H1 (cell line): Measurements from ENCODE around the gene GNB3. TPM values are rescaled to one million over a fixed set of nuclear protein-coding genes. Genes with fewer than 3 reads are reported as not detected.

Experiments
- BRCA1 ChIP-seq: IDR thresholded peaks from 2 replicates; pipeline ENCODE4 v1.6.1; 2012; ENCODE audit warnings: low read depth, low read length, improper control_type of control experiment
- EGR1 ChIP-seq: IDR thresholded peaks from 2 replicates; pipeline ENCODE4 v1.6.1; 2011; ENCODE audit warnings: low read depth, low read length, borderline replicate concordance
- EZH2 ChIP-seq: fragments of 200-600 bp; sonication (generic); IDR thresholded peaks from 2 replicates; pipeline ENCODE4 v1.7.1; 2012; ENCODE audit warnings: low read depth, mild to moderate bottlenecking, moderate library complexity, low read length, inconsistent platforms; ENCODE audit not compliant: severe bottlenecking
- JUND ChIP-seq: IDR thresholded peaks from 2 replicates; pipeline ENCODE4 v1.6.1; 2011; ENCODE audit warnings: mild to moderate bottlenecking, improper control_type of control experiment, low read length
- RAD21 ChIP-seq, 2 experiments: IDR thresholded peaks in 1 of 2; conservative IDR thresholded peaks in 1 of 2; 2 replicates each; pipeline ENCODE4 v1.6.1; 2011; ENCODE audit warnings: low read depth in 2 of 2, low read length in 2 of 2, improper control_type of control experiment in 1 of 2, inconsistent platforms in 1 of 2, mild to moderate bottlenecking in 1 of 2, moderate library complexity in 1 of 2
- SIX5 ChIP-seq: IDR thresholded peaks from 2 replicates; pipeline ENCODE4 v1.6.1; 2011; ENCODE audit warnings: mild to moderate bottlenecking, low read depth, low read length
- polyA plus RNA-seq, 7 experiments: library from polyadenylated mRNA; depleted of rRNA in 3 of 7; stranded (reverse) in 5 of 7; unstranded in 2 of 7; fragments of >200 nt in 5 of 7; fragments of 200-250 nt in 2 of 7; gene quantifications; 1 replicate in 5 of 7; 2 replicates in 1 of 7; 4 replicates in 1 of 7; pipeline versions ENCODE4 v1.2.1 to v1.2.3, GENCODE V29; 2011 to 2013; ENCODE audit warnings: missing spikeins in 2 of 7, mixed read lengths in 2 of 7
- total RNA-seq: library from RNA; stranded (reverse); fragmentation: NEBNext Ultra II Directional; extraction: Animal tissue kit (Norgen Biotek cat#: 25700); gene quantifications from 2 replicates; pipeline ENCODE4 v1.2.1, GENCODE V29; 2021

The GNB3 gene
- total and polyA plus RNA-seq, 2 of the 8 experiments (the other 6 are each of a cell fraction or from before 2014, with no cell fraction given), result 9.9 TPM

DNA sequence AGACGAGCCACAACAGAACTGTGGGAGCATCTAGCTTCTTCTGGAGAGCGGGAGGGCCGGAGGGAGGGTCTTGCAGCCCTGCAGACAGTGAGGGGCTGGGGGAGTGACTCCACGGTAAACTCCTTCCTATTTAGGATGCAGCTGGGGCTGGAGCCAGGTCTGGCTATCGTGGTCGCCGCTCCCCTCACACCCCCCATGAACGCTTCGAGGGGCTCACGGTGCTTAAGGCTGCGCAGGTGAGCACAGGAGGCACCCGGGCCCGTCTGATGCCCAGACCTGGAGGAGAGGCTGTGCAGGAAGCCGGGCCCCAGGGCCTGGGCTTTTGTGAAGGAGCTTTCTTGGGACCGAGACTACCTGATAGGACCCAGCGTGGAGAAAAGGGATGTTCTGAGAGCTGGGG is 3.9 kb upstream of the GNB3 start (continued):
- TF ChIP-seq JUND (no peak), EGR1 (no peak), SIX5 (no peak), BRCA1 (no peak), EZH2 (no peak), RAD21 (IDR thresholded peaks at IDR 0.05 in 1 of 2, conservative IDR thresholded peaks at IDR 0.05 in 1 of 2; ENCODE audit: low read depth in 2 of 2, low read length in 2 of 2) (no peak)
